Natural killer cell (primary cell): ENCODE data around the gene PARVG. TPM values are rescaled to one million over a fixed set of nuclear protein-coding genes. Genes with fewer than 3 reads are reported as not detected.

Experiments
- ATAC-seq, 3 donors: fragments of 150-1000 bp in 2 of 3; fragments of 200-7000 bp in 1 of 3; cut with Tn5 transposase; 1 replicate in 1 of 3; 2 replicates in 2 of 3; pipeline ENCODE4 v1.10.0; 2021; ENCODE audit warnings: mild to moderate bottlenecking in 2 of 3, moderate library complexity in 2 of 3
- DNase-seq, 2 donors: peaks; one replicate each; pipeline versions ENCODE4 v3.0.0 to v3.0.0-alpha.2; 2013 to 2021; ENCODE audit warnings: mixed read lengths in 1 of 2
- H3K27ac ChIP-seq: one replicate; pipeline ENCODE4 v1.5.1; 2013; ENCODE audit warnings: mild to moderate bottlenecking, low read length
- H3K27me3 ChIP-seq: one replicate; pipeline ENCODE4 v1.6.1; 2013; ENCODE audit warnings: low read length; ENCODE audit not compliant: control insufficient read depth, insufficient read depth
- H3K36me3 ChIP-seq: one replicate; pipeline ENCODE4 v1.6.1; 2013; ENCODE audit warnings: low read length; ENCODE audit not compliant: control insufficient read depth, insufficient read depth
- H3K4me1 ChIP-seq: one replicate; pipeline ENCODE4 v1.6.1; 2013; ENCODE audit warnings: low read length; ENCODE audit not compliant: control insufficient read depth, insufficient read depth
- H3K4me3 ChIP-seq: one replicate; pipeline ENCODE4 v1.5.1; 2013; ENCODE audit warnings: low read length
- H3K9me3 ChIP-seq: one replicate; pipeline ENCODE4 v1.6.1; 2013; ENCODE audit warnings: low read length; ENCODE audit not compliant: control insufficient read depth, insufficient read depth
- H3K27ac Mint-ChIP-seq, 2 donors: one replicate each; pipeline ENCODE4 v1.8.0; 2022; ENCODE audit warnings: mild to moderate bottlenecking in 2 of 2, mixed read lengths in 2 of 2, moderate library complexity in 1 of 2
- H3K27me3 Mint-ChIP-seq, 2 donors: one replicate each; pipeline ENCODE4 v1.8.0; 2022; ENCODE audit warnings: low read depth in 2 of 2, mixed read lengths in 2 of 2
- H3K36me3 Mint-ChIP-seq: one replicate; pipeline ENCODE4 v1.8.0; 2022; ENCODE audit warnings: mixed read lengths
- H3K4me1 Mint-ChIP-seq, 2 donors: one replicate each; pipeline ENCODE4 v1.8.0; 2022; ENCODE audit warnings: mixed read lengths in 2 of 2
- H3K4me3 Mint-ChIP-seq: one replicate; pipeline ENCODE4 v1.8.0; 2022; ENCODE audit warnings: mild to moderate bottlenecking, moderate library complexity, mixed read lengths
- H3K9me3 Mint-ChIP-seq, 2 donors: one replicate each; pipeline ENCODE4 v1.8.0; 2022; ENCODE audit warnings: mixed read lengths in 2 of 2
- CTCF ChIP-seq: fragments of 200-600 bp; IDR thresholded peaks from one replicate; pipeline ENCODE4 v1.8.0; 2022; ENCODE audit warnings: antibody characterized with exemption
- WGBS: methylation state at CpG from one replicate; pipeline ENCODE4 v1.1.7; 2013; ENCODE audit warnings: missing lambda C conversion rate; ENCODE audit not compliant: insufficient coverage; 5-methylcytosine and 5-hydroxymethylcytosine counted together
- intact Hi-C: fragments of 100-400 bp; cut with micrococcal nuclease; formaldehyde crosslinking; loops from one replicate; pipeline ENCODE4 v1.14.2; 2022
- total RNA-seq, 4 donors: library from RNA; stranded (reverse); fragments of 120-200 nt in 1 of 4; gene quantifications; one replicate each; pipeline versions ENCODE4 v1.2.3 to v1.2.4, GENCODE V29; 2013 to 2022

The PARVG gene
- total RNA-seq, 3 donors from 2014 or later (not counting 1 experiment from before 2014, with no cell fraction given): 130 to 146 (median 131) TPM

- Mint-ChIP-seq H3K27ac (no peak overlapping the region), H3K4me1 (no peaks in the 10 kb centered on the region), H3K27me3 (peaks cover 31 to 54% of the 10 kb centered on the region in 2 donors), H3K36me3 (no peaks in the 10 kb centered on the region), H3K4me3 (no peak overlapping the region), H3K9me3 (peaks cover 4 to 5% of the 10 kb centered on the region in 2 donors)
- peaks cover 3% of the 10 kb centered on the region for H3K9me3 ChIP-seq
- H3K27me3 ChIP-seq: no peaks in the 10 kb centered on the region
- DNase-seq (no peak), ATAC-seq (no peak)
- no peak for TF ChIP-seq CTCF
- H3K4me3 ChIP-seq: no peak overlapping the region
- no peak overlapping the region for H3K27ac ChIP-seq
- no peaks in the 10 kb centered on the region for H3K36me3 ChIP-seq
- H3K4me1 ChIP-seq: no peaks in the 10 kb centered on the region
- intact Hi-C loops: no loop called here
- 88% methylated on average over 10 of the region's 10 CpGs for WGBS
Measured at GRCh38 chr22:44248926-44249325, 68.2 kb downstream of the PARVG start.

- Histone ChIP-seq H3K4me3 (no peak overlapping the region), H3K27me3 (no peaks in the 10 kb centered on the region), H3K36me3 (no peaks in the 10 kb centered on the region), H3K9me3 (peaks cover 3% of the 10 kb centered on the region), H3K4me1 (no peaks in the 10 kb centered on the region), H3K27ac (no peak overlapping the region)
- 88% methylated on average over 10 of the region's 12 CpGs for WGBS
- no peak overlapping the region for H3K27ac Mint-ChIP-seq
- no peaks in the 10 kb centered on the region for H3K36me3 Mint-ChIP-seq
- H3K4me3 Mint-ChIP-seq: no peak overlapping the region
- H3K4me1 Mint-ChIP-seq: no peaks in the 10 kb centered on the region
- ATAC-seq: no peak
- DNase-seq: no peak
- H3K9me3 Mint-ChIP-seq: peaks cover 4 to 5% of the 10 kb centered on the region in 2 donors
- intact Hi-C loops: no loop called here
- TF ChIP-seq CTCF: no peak
- peaks cover 30 to 54% of the 10 kb centered on the region in 2 donors for H3K27me3 Mint-ChIP-seq
Measured at GRCh38 chr22:44249376-44250147, 68.8 kb downstream of the PARVG start.

GRCh38 chr22:44254811-44255210, 74.1 kb downstream of the PARVG start:
- intact Hi-C loops: no loop called here
- 85% methylated on average over 2 of the region's 2 CpGs for WGBS
- peaks cover 0 to 2% of the 10 kb centered on the region in 2 donors for H3K4me1 Mint-ChIP-seq

More at GRCh38 chr22:44254811-44255210, 74.1 kb downstream of the PARVG start:
- no peak for ATAC-seq
- no peaks in the 10 kb centered on the region for H3K9me3 ChIP-seq
- no peak for DNase-seq
- Mint-ChIP-seq H3K36me3 (no peaks in the 10 kb centered on the region), H3K4me3 (no peak overlapping the region), H3K9me3 (peaks cover under 1 to 2% of the 10 kb centered on the region in 2 donors), H3K27me3 (peaks cover 37 to 49% of the 10 kb centered on the region in 2 donors), H3K27ac (no peak overlapping the region)
- no peaks in the 10 kb centered on the region for H3K36me3 ChIP-seq
- H3K27ac ChIP-seq: no peak overlapping the region
- H3K27me3 ChIP-seq: peaks cover 2% of the 10 kb centered on the region
- no peak for TF ChIP-seq CTCF
- H3K4me1 ChIP-seq: no peaks in the 10 kb centered on the region
- H3K4me3 ChIP-seq: no peak overlapping the region
